AG09319 (cell line): ENCODE data around the gene INSL3.
A peak's percentile ranks its signal among the peaks of the same experiment; 100 is the strongest.

Experiments
- DNase-seq: peaks from one replicate; pipeline ENCODE4 v3.0.0-alpha.2; 2010; ENCODE audit warnings: low read depth; ENCODE audit errors: extremely low read depth
- CTCF ChIP-seq: IDR thresholded peaks from 2 replicates; pipeline ENCODE4 v1.5.1; 2011; ENCODE audit warnings: low read depth, mild to moderate bottlenecking, inconsistent platforms, low read length, moderate library complexity

Gene INSL3

DNA sequence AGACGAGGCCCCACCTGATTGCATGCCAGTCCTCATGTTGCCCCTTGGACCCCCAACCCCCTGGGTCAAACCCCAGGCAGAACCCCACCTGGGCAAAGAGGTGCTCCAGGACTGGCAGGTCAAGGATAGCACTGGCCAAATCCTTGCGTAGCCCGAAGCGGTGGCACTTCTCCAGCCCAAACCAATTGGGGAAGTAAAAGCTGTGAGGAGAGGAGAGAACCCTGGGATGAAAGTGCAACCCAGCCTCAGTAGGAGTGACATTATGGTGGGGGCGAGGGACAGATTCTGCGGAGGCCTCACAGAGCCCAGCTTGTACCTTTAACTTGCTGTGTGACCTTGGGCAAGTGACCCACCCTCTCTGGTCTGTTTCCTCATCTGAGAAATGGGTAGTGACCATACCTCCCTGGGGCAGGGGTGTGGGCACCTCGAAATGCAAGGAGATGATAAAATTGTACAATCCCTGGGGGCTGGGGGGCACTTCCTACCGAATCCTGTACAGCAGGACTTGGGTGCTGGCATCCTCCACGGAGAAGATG lies 22.0 kb upstream of the INSL3 start:
- no peak for DNase-seq

DNA sequence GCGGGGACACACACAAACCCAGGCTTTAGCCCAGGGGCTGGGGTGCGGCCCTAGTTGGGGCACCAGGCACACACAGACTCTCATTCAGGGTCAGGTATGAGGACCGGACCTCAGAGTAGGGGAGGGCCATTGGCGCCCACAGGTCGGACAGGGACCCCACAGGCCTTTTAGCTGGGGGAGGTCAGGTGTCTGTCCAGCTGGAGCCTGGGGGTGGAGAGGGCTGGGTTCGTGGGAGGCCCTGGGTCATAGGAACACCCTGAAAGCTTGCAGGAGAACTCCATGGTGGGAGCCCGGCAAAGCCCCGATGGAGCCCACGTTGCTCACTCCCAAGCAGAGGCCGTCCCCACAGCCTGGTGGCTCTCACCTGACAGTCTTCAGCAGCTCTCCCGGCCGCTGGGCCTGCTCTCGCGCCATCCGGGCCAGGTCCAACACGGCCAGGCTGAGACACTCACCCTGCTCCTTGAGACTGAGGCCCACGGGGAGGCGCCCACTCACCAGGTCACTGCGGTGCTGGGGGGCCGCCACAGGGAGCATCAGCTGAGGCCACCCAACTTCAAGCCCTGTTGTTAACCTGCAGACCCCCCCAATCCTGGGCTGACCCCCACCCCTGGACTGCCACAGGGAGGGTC lies 21.5 kb upstream of the INSL3 start:
- no peak for DNase-seq
- TF ChIP-seq CTCF, result no peak

More for the DNA sequence above, 22.0 kb upstream of the INSL3 start:
- no peak for TF ChIP-seq CTCF

GRCh38 chr19:17841810-17842662 lies 20.7 kb upstream of the INSL3 start:
- DNase-seq, result peak; percentile 69
- TF ChIP-seq CTCF, result no peak

- DNase-seq, result no peak
- TF ChIP-seq CTCF, result no peak
These were observed 20.1 kb upstream of the INSL3 start for GRCh38 chr19:17841371-17841809.

GRCh38 chr19:17840019-17840418 lies 18.7 kb upstream of the INSL3 start:
- TF ChIP-seq CTCF, result no peak
- DNase-seq, result no peak

DNA sequence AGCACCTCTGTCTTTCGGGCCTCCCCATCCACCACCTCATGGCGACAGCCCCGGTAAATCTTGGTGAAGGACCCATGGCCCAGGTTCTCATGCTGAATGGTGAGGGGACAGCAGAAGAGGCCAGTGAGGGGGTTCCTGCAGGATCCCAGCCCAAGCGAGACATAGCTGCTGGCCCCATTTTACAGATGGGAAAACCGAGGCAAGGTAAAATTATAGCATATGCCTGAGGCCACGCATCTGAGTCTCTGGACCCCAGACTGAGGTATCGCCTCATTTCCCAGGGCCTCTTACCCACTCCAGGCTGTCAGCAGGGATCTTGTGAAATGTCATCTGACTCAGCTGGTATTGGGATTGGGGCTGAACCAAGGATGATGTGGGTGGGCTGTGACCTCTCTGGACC lies 16.7 kb upstream of the INSL3 start:
- DNase-seq, result no peak
- no peak for TF ChIP-seq CTCF

- DNase-seq, result no peak
- no peak for TF ChIP-seq CTCF
These were observed 15.2 kb upstream of the INSL3 start for GRCh38 chr19:17836530-17836929.
